HUDEP-2 (cell line): Measurements from ENCODE around the gene PRR29.

ENCODE experiments used
- DNase-seq, 76 experiments: peaks; one replicate each; lab custom pipeline; 2025; ENCODE audit not compliant: unreplicated experiment in 76 of 76; lab: John Stamatoyannopoulos, UW

The PRR29 gene

GRCh38 chr17:63998050-63998720, at the start of gene PRR29:
Gene PRR29, plus strand, starts transcription at chr17:63998351. Its CDS starts 14 bp downstream, at chr17:63998365.
- peak in 31 of 76 experiments; percentile 10 to 57 (median 25) for DNase-seq

GRCh38 chr17:63948521-63948920, 49.6 kb upstream of the PRR29 start:
- DNase-seq = no peak

GRCh38 chr17:63949576-63950250, 48.4 kb upstream of the PRR29 start:
- DNase-seq = no peak

DNA sequence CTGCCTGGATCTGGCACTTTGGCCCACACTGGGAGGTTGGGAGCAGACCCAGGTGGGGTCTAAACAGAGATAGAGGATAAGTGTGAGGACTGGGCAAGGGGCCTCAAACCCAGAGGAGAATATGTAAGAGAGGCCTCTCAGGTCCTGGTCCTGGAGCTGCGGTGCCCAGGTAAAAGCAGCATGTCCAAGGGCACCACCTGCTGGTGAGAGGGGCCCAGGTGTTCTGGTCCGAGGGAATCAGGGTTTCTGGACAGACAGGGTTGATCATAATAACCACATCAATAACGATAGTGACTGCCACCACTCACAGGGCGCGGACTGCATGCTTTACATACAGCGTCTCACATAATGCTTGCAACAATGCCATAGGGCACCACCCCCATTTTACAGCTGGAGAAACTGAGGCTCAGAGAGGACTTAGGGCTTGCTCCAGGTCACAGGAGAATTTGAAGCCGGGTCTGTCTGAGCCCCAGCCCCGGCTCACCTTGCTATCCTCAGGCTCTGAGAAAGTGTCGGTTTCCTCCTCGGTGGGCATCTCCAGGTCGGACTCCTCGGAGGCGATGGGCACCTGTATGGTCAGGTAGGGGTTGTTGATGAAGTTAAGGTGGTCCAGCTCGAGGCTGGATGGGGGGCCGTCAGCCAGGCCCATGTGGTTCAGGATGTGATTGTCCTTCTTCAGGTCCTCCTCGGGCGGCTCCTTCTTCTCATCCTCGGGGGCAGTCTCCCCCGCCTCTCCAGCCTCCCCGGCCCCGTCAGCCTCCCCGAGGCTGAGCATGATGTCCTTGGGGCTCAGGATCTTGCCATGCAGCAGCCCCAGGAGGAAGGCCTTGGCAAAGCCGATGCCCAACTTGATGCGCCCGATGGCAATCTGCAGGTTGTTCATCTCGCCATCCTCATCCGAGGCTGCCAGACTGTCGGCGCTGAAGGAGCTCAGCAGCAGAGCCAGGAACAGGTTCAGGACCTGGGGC, 46.9 kb upstream of the PRR29 start:
- DNase-seq = peak in 3 of 76 experiments; percentile 2 to 5 (median 5)

DNA sequence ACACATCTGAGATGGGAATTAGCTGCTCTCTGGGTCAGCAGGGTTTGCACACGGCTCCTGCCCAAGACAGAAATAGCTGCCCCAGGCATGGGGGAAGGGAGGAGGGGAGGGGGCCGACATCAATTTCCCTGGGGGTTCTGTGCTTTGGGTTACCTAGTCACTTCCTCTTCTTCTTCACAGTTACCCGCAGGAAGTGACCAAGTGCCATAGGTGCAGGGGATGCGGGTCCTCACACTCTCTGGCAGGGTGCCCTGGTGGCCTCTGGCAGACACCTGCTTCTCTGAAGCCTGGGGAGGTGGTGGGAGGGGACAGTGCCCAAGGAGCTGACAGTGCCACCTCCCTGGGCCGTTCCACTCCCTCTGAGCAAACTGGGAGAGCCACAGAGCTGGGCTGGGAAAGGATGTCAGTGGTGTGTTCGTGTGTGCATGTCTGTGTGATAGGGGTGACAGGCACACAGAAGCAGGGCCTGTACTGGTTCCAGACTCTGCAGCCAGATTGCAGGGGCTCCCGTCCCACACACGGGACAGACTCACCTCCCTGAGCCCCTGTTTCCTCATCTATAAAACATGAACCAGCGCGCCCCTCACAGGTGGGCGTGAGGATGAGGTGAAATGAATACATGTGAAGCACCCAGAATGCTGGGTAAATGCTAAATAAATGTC, 43.6 kb upstream of the PRR29 start:
- DNase-seq = no peak

GRCh38 chr17:63955232-63955631, 42.9 kb upstream of the PRR29 start:
- no peak for DNase-seq

- DNase-seq = no peak
Measured at GRCh38 chr17:63955791-63956190, 42.4 kb upstream of the PRR29 start.

DNA sequence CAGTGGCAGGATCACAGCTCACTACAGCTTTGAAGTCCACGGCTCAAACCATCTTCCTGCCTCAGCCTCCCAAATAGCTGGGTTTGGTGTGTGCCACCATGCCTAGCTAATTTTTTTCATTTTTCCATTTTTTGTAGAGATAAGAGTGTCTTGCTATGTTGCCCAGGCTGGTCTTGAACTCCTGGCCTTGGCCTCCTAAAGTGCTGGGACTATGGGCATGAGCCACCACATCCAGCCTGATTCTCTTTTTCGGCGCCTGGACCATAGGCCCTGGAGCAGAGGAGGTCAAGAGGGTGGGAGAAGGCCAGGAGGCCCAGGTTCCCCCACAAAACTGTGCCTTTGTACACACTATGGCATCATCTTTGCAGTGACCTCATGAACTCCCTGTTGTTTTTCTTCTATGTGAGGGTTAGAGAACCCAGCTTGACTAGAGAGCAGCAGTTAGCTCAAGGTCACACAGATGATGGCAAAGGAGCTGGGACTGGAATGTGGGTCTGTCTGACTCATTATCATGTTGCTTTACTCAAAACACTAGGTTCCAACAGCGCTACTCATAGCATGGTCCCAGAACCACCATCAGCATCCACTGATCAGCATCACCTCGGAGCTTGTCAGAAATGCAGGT, 41.7 kb upstream of the PRR29 start:
- no peak for DNase-seq

DNA sequence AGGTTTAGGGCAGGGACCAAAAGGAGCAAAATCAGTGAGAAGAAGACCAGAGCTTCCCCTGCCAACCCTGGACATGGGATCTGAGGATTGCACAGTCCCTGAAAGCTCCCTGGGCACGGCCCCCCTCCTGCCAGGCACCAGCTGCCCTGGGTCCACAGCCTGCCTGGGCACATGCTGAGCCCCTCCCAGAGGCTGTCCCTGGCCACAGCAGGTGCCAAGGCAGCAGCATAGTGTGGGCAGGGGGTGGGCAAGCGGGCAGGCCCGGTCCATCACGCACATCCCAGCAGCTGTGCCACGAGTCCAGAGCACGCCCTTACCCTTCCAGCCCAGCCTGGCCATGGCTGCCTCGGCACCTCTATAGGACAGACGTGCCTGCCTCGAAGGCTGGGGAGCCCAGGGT, 38.1 kb upstream of the PRR29 start:
- no peak for DNase-seq

DNA sequence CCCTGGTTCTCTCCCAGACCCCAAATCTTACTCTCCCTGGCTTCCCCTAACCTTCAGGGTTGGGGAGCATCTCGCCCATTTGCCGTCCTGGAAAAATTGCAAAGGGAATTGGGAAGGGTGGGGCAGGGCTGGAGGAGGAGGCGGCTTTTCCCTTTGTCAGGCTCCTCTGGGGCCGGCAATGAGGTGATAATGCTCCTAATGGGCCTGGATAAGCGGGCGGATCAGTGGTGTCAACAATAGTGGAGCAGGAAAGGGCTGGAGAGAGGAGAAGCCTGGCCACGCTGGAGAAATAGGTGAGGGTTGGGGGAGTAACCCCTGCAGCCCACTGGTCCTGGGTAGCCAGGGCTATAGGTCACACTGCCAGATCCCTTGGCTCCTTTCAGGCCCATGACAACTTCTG, 37.7 kb upstream of the PRR29 start:
- DNase-seq = no peak

- peak in 67 of 76 experiments; percentile 14 to 86 (median 69) for DNase-seq
Measured at GRCh38 chr17:63961355-63962212, 36.6 kb upstream of the PRR29 start.

DNA sequence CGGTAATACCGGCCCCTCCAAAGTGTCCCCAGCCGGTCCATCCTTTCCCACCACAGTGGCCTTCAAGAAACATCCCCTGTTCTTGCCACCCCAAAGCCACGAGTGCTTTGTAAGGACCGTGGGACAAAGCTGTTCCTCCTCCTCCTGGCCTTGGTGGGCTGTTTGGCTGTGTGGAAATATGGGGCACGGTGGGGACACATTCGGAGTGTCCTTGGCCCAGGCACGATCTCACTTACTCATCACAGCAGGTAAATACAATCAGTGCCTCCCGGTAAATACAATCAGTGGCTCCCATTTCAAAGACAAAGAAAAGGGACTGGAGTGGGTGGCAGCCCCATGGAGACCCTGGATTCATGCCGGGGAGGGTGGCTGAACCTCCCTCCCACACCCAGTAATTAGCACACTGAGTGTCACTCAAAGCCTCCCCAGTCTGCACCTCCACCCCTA, 35.8 kb upstream of the PRR29 start:
- DNase-seq = no peak

DNA sequence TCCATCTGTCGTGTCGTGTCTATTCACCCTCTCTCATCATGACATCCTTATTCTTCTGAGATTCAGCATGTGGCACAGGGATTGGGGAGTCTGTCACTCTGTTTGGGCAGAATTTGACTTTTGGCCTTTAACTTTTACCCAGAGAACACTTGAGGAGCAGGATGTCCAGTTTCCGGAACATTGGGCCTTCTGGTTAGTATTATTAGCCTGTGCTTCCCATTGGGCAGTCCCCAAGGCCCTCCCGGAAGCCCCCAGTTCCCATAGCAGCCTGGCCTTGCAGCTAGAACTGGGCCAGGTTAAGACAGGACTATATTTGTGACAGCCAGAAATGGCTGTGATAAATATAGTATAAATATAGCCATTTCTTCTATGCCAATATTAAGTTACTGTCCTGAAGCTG, 35.0 kb upstream of the PRR29 start:
- DNase-seq = no peak

GRCh38 chr17:63966646-63967264, 31.4 kb upstream of the PRR29 start:
- DNase-seq = no peak

- DNase-seq = no peak
Measured at GRCh38 chr17:63967953-63968352, 30.2 kb upstream of the PRR29 start.

DNA sequence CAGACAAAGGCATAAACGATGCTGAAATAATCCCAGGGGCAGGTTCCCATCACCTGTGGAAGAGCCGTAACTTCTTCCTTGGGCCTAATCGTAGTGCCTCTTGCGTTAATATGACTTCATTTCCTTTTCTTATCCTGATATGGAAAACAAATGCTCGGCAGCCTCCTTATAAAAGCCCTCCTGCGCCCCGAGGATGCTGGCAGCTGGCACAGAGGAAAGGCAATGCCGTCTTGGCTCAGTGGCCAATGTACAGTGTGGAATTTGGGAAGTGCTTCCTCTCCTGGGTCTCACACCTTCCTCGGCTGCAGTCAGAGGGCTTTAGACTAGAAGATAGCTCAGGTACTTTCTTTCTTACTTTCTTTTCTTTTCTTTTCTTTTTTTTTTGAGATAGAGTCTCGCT, 28.9 kb upstream of the PRR29 start:
- no peak for DNase-seq

- DNase-seq = no peak
Measured at GRCh38 chr17:63972796-63973195, 25.4 kb upstream of the PRR29 start, which contains the start of gene SCN4A. Gene SCN4A, minus strand, starts transcription at chr17:63972918. Its CDS starts 77 bp downstream, at chr17:63972841.

GRCh38 chr17:63973247-63973646, 24.9 kb upstream of the PRR29 start:
- no peak for DNase-seq
